Occipital lobe (tissue), 2 donors: ENCODE measurements around the gene NAGS. TPM values are rescaled to one million over a fixed set of nuclear protein-coding genes. Genes with fewer than 3 reads are reported as not detected.
A peak's percentile ranks its signal among the peaks of the same experiment; 100 is the strongest.
"Not testable (repeated sequence)": the region's sequence is repeated elsewhere in the genome, so short reads cannot be mapped to it uniquely, and the experiment has no call there.

Source experiments
- DNase-seq: peaks from one replicate; lab custom pipeline; 2025; lab: John Stamatoyannopoulos, UW
- total RNA-seq: library from RNA; depleted of rRNA; stranded (reverse); fragments of >200 nt; gene quantifications from one replicate; pipeline ENCODE4 v1.2.3, GENCODE V29; 2014

Gene NAGS
- total RNA-seq, 1 donor from 2014 or later: 0.78 TPM

GRCh38 chr17:43983515-43984411 lies 20.7 kb upstream of the NAGS start:
- DNase-seq: no peak

GRCh38 chr17:43984521-43984920 lies 19.9 kb upstream of the NAGS start:
- DNase-seq: no peak

GRCh38 chr17:43986225-43986981 lies 18.0 kb upstream of the NAGS start:
- peak; percentile 13 for DNase-seq

GRCh38 chr17:43987131-43988021 lies 17.0 kb upstream of the NAGS start:
- no peak for DNase-seq

- no peak for DNase-seq
These were observed 16.1 kb upstream of the NAGS start for GRCh38 chr17:43988301-43988700.

GRCh38 chr17:43992641-43993040 lies 11.8 kb upstream of the NAGS start:
- no peak for DNase-seq

- peak; percentile 12 for DNase-seq
These were observed 9.9 kb upstream of the NAGS start for GRCh38 chr17:43994272-43995149.

- no peak for DNase-seq
These were observed 9.3 kb upstream of the NAGS start for GRCh38 chr17:43995150-43995471.

- not testable (repeated sequence) for DNase-seq
These were observed 7.2 kb upstream of the NAGS start for GRCh38 chr17:43997180-43997579.

- no peak for DNase-seq
These were observed 5.9 kb upstream of the NAGS start for GRCh38 chr17:43998552-43998951.

- no peak for DNase-seq
These were observed 5.4 kb upstream of the NAGS start for GRCh38 chr17:43999024-43999423.

- no peak for DNase-seq
These were observed 4.1 kb upstream of the NAGS start for GRCh38 chr17:44000141-44000860.

GRCh38 chr17:44000871-44001460 lies 3.5 kb upstream of the NAGS start:
- DNase-seq: no peak

- no peak for DNase-seq
These were observed 2.9 kb upstream of the NAGS start for GRCh38 chr17:44001461-44001920.

- DNase-seq: no peak
These were observed 2.1 kb upstream of the NAGS start for GRCh38 chr17:44002141-44002848.

- no peak for DNase-seq
These were observed 522 bp downstream of the NAGS start for GRCh38 chr17:44004761-44005526.

- DNase-seq: no peak
These were observed 1.3 kb downstream of the NAGS start for GRCh38 chr17:44005527-44006271.

GRCh38 chr17:44006272-44006597 lies 1.8 kb downstream of the NAGS start:
- no peak for DNase-seq
